Gastrocnemius medialis (tissue), 4 donors: ENCODE data around the gene CHRNB4.

Experiments used
- CTCF ChIP-seq, 5 experiments: fragments of 450-650 bp in 3 of 5; fragments of 200-600 bp in 2 of 5; sonication (generic) in 2 of 5; IDR thresholded peaks in 4 of 5; conservative IDR thresholded peaks in 1 of 5; 1 replicate in 4 of 5; 2 replicates in 1 of 5; pipeline ENCODE4 v1.5.1; 2016 to 2019; ENCODE audit warnings: antibody characterized with exemption in 5 of 5, mild to moderate bottlenecking in 3 of 5, moderate library complexity in 3 of 5
- POLR2A ChIP-seq, 2 donors: fragments of 450-650 bp; IDR thresholded peaks; one replicate each; pipeline ENCODE4 v1.6.1; 2017; ENCODE audit warnings: antibody characterized with exemption in 2 of 2, mild to moderate bottlenecking in 2 of 2, moderate library complexity in 2 of 2

- TF ChIP-seq CTCF (IDR thresholded peaks at IDR 0.05 in 4 of 5, conservative IDR thresholded peaks at IDR 0.05 in 1 of 5) (no peak), POLR2A (IDR thresholded peaks at IDR 0.05) (no peak)
These were observed 7.7 kb downstream of the CHRNB4 start for GRCh38 chr15:78633348-78633747.
